ENCODE measurements around the gene ZNF398.
"Not testable (repeated sequence)": the region's sequence is repeated elsewhere in the genome, so short reads cannot be mapped to it uniquely, and the experiment has no call there.

- not testable (repeated sequence) for TF ChIP-seq CTCF (IDR thresholded peaks at IDR 0.05; ENCODE audit: insufficient read depth, low read length); POLR2AphosphoS5 (IDR thresholded peaks at IDR 0.05; ENCODE audit: low read depth); GABPA (IDR thresholded peaks at IDR 0.05; ENCODE audit: low read depth); SPI1 (IDR thresholded peaks at IDR 0.05; ENCODE audit: borderline replicate concordance, low read depth)
- TF ChIP-seq, protein P1, sequence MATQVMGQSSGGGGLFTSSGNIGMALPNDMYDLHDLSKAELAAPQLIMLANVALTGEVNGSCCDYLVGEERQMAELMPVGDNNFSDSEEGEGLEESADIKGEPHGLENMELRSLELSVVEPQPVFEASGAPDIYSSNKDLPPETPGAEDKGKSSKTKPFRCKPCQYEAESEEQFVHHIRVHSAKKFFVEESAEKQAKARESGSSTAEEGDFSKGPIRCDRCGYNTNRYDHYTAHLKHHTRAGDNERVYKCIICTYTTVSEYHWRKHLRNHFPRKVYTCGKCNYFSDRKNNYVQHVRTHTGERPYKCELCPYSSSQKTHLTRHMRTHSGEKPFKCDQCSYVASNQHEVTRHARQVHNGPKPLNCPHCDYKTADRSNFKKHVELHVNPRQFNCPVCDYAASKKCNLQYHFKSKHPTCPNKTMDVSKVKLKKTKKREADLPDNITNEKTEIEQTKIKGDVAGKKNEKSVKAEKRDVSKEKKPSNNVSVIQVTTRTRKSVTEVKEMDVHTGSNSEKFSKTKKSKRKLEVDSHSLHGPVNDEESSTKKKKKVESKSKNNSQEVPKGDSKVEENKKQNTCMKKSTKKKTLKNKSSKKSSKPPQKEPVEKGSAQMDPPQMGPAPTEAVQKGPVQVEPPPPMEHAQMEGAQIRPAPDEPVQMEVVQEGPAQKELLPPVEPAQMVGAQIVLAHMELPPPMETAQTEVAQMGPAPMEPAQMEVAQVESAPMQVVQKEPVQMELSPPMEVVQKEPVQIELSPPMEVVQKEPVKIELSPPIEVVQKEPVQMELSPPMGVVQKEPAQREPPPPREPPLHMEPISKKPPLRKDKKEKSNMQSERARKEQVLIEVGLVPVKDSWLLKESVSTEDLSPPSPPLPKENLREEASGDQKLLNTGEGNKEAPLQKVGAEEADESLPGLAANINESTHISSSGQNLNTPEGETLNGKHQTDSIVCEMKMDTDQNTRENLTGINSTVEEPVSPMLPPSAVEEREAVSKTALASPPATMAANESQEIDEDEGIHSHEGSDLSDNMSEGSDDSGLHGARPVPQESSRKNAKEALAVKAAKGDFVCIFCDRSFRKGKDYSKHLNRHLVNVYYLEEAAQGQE (IDR thresholded peaks at IDR 0.05; ENCODE audit: insufficient replicate concordance, low read depth) = not testable (repeated sequence)
Observed at GRCh38 chr7:149144436-149144922, 2.8 kb upstream of the ZNF398 start.

Measured in HL-60 (cell line).